ENCODE results near the gene GALM. TPM values are rescaled to one million over a fixed set of nuclear protein-coding genes. Genes with fewer than 3 reads are reported as not detected.
A peak's percentile ranks its signal among the peaks of the same experiment; 100 is the strongest.

Gene GALM
- total and polyA plus RNA-seq, 12 donors: 40.0 to 351 (median 151) TPM

- intact Hi-C loops (cut with DNase I): loop anchor here in 1 of 2 donors (5.0 kb wide), 1 partner anchor 50 kb away; no protein-coding TSS in a partner anchor
- no peak for TF ChIP-seq CTCF (IDR thresholded peaks at IDR 0.05)
- TF ChIP-seq POLR2A (IDR thresholded peaks at IDR 0.05): no peak
- H3K36me3 ChIP-seq (replicated peaks in 1 of 2): peaks cover 0 to 4% of the 10 kb centered on the region in 2 donors
- H3K27ac ChIP-seq: peak overlapping the region in 3 of 5 donors; percentile 34 to 81 (median 67)
- 55 to 70% (median 64%) methylated on average over 9 of the region's 9 CpGs for WGBS, 4 donors
- DNase-seq: peak in 2 of 7 donors; percentile 20 to 41
- no peaks in the 10 kb centered on the region for H3K9me3 ChIP-seq (replicated peaks in 1 of 3)
- peaks cover 16 to 31% of the 10 kb centered on the region in 2 donors for H3K4me1 ChIP-seq (replicated peaks in 1 of 2)
- no peaks in the 10 kb centered on the region for H3K27me3 ChIP-seq
- H3K4me3 ChIP-seq: no peak overlapping the region
Measured at GRCh38 chr2:38722271-38723061, 56.6 kb downstream of the GALM start.

- intact Hi-C loops (cut with DNase I): loop anchor here in 1 of 2 donors (5.0 kb wide), 1 partner anchor 51 kb away; no protein-coding TSS in a partner anchor
- Histone ChIP-seq H3K4me1 (replicated peaks in 1 of 2) (peaks cover 16 to 31% of the 10 kb centered on the region in 2 donors), H3K4me3 (no peak overlapping the region), H3K36me3 (replicated peaks in 1 of 2) (peaks cover 0 to 4% of the 10 kb centered on the region in 2 donors), H3K27ac (no peak overlapping the region), H3K9me3 (replicated peaks in 1 of 3) (no peaks in the 10 kb centered on the region), H3K27me3 (no peaks in the 10 kb centered on the region)
- TF ChIP-seq CTCF (IDR thresholded peaks at IDR 0.05) (no peak), POLR2A (IDR thresholded peaks at IDR 0.05) (no peak)
- DNase-seq: peak in 2 of 7 donors; percentile 14 to 35
- WGBS, 4 donors: 69 to 89% (median 82%) methylated on average over 6 to 7 of the region's 7 CpGs
Measured at GRCh38 chr2:38723173-38723572, 57.3 kb downstream of the GALM start.

GRCh38 chr2:38727661-38728060 is 61.7 kb downstream of the GALM start:
- no peak for TF ChIP-seq CTCF (IDR thresholded peaks at IDR 0.05)
- no peak for TF ChIP-seq POLR2A (IDR thresholded peaks at IDR 0.05)
- 67 to 93% (median 75%) methylated on average over 1 of the region's 1 CpG for WGBS, 4 donors
- no peaks in the 10 kb centered on the region for H3K9me3 ChIP-seq (replicated peaks in 1 of 3)
- no peak overlapping the region for H3K4me3 ChIP-seq
- intact Hi-C loops (cut with DNase I): no loop called here
- DNase-seq: no peak
- no peak overlapping the region for H3K27ac ChIP-seq
- H3K4me1 ChIP-seq (replicated peaks in 1 of 2): peaks cover 3 to 8% of the 10 kb centered on the region in 2 donors
- H3K27me3 ChIP-seq: no peaks in the 10 kb centered on the region
- H3K36me3 ChIP-seq (replicated peaks in 1 of 2): peaks cover 0 to 36% of the 10 kb centered on the region in 2 donors

GRCh38 chr2:38728694-38729093 is 62.8 kb downstream of the GALM start:
- TF ChIP-seq POLR2A (IDR thresholded peaks at IDR 0.05): no peak
- TF ChIP-seq CTCF (IDR thresholded peaks at IDR 0.05): no peak
- Histone ChIP-seq H3K27me3 (no peaks in the 10 kb centered on the region), H3K4me1 (replicated peaks in 1 of 2) (peaks cover 0 to 4% of the 10 kb centered on the region in 2 donors), H3K9me3 (replicated peaks in 1 of 3) (no peaks in the 10 kb centered on the region), H3K36me3 (replicated peaks in 1 of 2) (peaks cover 0 to 44% of the 10 kb centered on the region in 2 donors), H3K27ac (no peak overlapping the region), H3K4me3 (no peak overlapping the region)
- intact Hi-C loops (cut with DNase I): no loop called here
- 0 to 94% (median 54%) methylated on average over 2 of the region's 2 CpGs for whole genome bisulfite sequencing, 4 donors
- no peak for DNase-seq

Data from adrenal gland (tissue), 12 donors.